ENCODE measurements around the gene LNP1. TPM values are rescaled to one million over a fixed set of nuclear protein-coding genes. Genes with fewer than 3 reads are reported as not detected.

Gene LNP1
- total RNA-seq, 6 donors from 2014 or later, result 1.4 to 5.2 (median 2.1) TPM

DNA sequence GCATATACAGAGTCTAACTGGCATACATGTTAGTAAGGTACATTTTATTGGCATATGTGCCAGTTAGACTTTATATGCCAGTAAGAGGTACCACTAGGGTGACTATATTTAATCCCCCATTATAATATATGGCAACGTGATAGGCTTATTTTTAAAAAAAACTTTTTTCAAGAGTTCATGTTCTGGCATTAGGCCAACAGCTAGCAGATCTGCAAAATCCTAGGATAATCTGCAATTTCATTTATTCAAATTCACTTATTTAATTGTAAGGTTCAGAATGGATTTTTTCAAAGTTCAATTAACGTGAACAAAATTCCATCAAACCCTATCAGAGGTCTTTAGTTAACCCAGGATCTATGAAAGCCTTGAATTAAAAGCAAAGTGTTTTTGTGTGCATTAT, 34.9 kb upstream of the LNP1 start:
- TF ChIP-seq POLR2AphosphoS5 (IDR thresholded peaks at IDR 0.05) (no peak), EP300 (IDR thresholded peaks at IDR 0.05) (no peak), POLR2A (IDR thresholded peaks at IDR 0.05) (no peak)
- TF ChIP-seq, protein P1, sequence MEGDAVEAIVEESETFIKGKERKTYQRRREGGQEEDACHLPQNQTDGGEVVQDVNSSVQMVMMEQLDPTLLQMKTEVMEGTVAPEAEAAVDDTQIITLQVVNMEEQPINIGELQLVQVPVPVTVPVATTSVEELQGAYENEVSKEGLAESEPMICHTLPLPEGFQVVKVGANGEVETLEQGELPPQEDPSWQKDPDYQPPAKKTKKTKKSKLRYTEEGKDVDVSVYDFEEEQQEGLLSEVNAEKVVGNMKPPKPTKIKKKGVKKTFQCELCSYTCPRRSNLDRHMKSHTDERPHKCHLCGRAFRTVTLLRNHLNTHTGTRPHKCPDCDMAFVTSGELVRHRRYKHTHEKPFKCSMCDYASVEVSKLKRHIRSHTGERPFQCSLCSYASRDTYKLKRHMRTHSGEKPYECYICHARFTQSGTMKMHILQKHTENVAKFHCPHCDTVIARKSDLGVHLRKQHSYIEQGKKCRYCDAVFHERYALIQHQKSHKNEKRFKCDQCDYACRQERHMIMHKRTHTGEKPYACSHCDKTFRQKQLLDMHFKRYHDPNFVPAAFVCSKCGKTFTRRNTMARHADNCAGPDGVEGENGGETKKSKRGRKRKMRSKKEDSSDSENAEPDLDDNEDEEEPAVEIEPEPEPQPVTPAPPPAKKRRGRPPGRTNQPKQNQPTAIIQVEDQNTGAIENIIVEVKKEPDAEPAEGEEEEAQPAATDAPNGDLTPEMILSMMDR (IDR thresholded peaks at IDR 0.05), result no peak
- Histone ChIP-seq H3K9me3 (no peaks in the 10 kb centered on the region), H3K27ac (no peak overlapping the region), H3K27me3 (no peaks in the 10 kb centered on the region), H3K36me3 (peaks cover 0 to 74% (median 37%) of the 10 kb centered on the region in 4 donors), H3K4me1 (no peaks in the 10 kb centered on the region), H3K4me3 (no peak overlapping the region)
- WGBS, 2 donors, result 71 to 88% methylated on average over 2 of the region's 2 CpGs
- ATAC-seq (ENCODE audit: low FRiP score in 2 of 2), result no peak
- DNase-seq, result no peak

DNA sequence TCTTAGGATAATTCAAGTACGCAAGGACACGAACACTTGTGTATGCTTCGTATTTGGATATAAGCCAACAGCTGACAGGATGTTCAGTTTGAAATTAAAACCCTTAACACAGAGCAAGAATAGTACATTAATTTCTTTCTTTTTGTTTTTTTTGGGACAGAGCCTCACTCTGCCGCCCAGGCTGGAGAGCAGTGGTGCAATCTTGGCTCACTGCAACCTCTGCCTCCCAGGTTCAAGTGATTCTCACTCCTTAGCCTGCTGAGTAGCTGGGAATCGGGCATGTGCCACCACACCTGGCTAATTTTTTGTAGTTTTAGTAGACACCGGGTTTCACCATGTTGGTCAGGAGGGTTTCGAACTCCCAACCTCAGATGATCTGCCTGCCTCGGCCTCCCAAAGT, 32.9 kb upstream of the LNP1 start:
- no peak for DNase-seq
- TF ChIP-seq POLR2AphosphoS5 (IDR thresholded peaks at IDR 0.05), result no peak
- TF ChIP-seq, protein P1 (IDR thresholded peaks at IDR 0.05), result no peak

DNA sequence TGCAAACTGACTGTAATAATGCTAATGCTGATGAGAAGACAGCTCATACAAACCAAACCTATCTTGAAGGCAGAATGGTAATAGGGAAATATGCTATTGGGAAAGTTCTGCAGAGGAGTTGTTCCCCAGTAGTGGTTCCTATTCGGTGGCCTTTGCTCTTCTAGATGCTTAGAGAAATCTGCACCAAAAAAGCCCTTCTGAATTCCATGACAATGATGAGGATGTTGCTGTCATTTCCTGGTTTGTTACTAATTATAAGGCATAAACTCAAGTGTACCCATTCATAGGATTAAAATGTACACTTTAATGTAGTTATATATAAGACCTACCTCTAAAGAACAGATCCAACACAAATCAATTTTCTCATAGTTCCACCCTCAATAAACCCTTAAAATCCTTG, 30.6 kb upstream of the LNP1 start:
- Histone ChIP-seq H3K27me3 (no peaks in the 10 kb centered on the region), H3K4me3 (no peak overlapping the region), H3K4me1 (no peaks in the 10 kb centered on the region), H3K9me3 (no peaks in the 10 kb centered on the region), H3K27ac (no peak overlapping the region), H3K36me3 (peaks cover 5 to 79% (median 35%) of the 10 kb centered on the region in 4 donors)
- DNase-seq (no peak), ATAC-seq (ENCODE audit: low FRiP score in 2 of 2) (no peak)
- WGBS, 2 donors, result 92 to 94% methylated on average over 1 of the region's 1 CpG
- TF ChIP-seq POLR2AphosphoS5 (IDR thresholded peaks at IDR 0.05) (no peak), EP300 (IDR thresholded peaks at IDR 0.05) (no peak), POLR2A (IDR thresholded peaks at IDR 0.05) (no peak)
- TF ChIP-seq, protein P1 (IDR thresholded peaks at IDR 0.05), result no peak

More for the DNA sequence above, 32.9 kb upstream of the LNP1 start:
- 67 to 89% methylated on average over 8 of the region's 8 CpGs for WGBS, 2 donors
- Histone ChIP-seq H3K4me1 (no peaks in the 10 kb centered on the region), H3K36me3 (peaks cover 5 to 81% (median 39%) of the 10 kb centered on the region in 4 donors), H3K27me3 (no peaks in the 10 kb centered on the region), H3K9me3 (no peaks in the 10 kb centered on the region), H3K27ac (no peak overlapping the region), H3K4me3 (no peak overlapping the region)
- no peak for ATAC-seq (ENCODE audit: low FRiP score in 2 of 2)

DNA sequence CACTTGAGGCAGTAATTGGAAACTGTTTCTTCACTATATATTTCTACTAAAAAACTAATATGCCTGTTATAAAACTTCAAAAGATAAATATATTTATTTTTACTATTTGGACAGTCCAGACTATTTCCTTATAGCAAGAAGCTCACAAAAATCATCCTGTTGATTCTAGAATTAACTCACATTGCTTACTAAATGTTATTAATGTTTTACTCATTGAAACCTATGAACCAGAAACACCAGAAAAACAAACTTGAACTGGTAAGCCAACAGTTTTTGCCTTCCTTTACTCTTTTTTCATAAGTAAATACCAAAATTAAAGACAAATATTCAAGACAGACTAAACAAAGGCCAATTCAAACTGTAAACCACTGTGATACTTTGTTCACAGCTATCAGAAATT, 26.8 kb upstream of the LNP1 start:
- TF ChIP-seq POLR2AphosphoS5 (IDR thresholded peaks at IDR 0.05) (no peak), EP300 (IDR thresholded peaks at IDR 0.05) (no peak), POLR2A (IDR thresholded peaks at IDR 0.05) (no peak)
- TF ChIP-seq, protein P1 (IDR thresholded peaks at IDR 0.05), result no peak
- H3K4me3 ChIP-seq, result no peak overlapping the region
- no peaks in the 10 kb centered on the region for H3K4me1 ChIP-seq
- DNase-seq (no peak), ATAC-seq (ENCODE audit: low FRiP score in 2 of 2) (no peak)
- no peaks in the 10 kb centered on the region for H3K27me3 ChIP-seq
- H3K36me3 ChIP-seq, result peaks cover 15 to 77% (median 40%) of the 10 kb centered on the region in 4 donors
- H3K9me3 ChIP-seq, result no peaks in the 10 kb centered on the region
- H3K27ac ChIP-seq, result no peak overlapping the region

DNA sequence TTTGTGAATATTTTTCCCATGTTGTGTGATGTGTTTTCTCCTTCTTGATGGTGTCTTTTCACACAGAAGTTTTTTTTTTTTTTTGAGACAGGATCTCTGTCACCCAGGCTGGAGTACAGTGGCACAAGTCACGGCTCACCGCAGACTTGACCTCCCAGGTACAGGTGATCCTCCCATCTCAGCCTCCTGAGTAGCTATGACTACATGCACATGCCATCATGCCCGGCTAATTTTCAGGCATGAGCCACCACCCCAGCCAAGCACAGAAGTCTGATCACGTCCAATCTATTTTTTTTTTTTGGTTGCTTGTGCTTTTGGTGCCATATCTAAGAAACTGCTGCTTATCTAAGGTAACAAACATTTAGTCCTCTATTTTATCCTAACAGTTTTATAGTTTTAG, 25.0 kb upstream of the LNP1 start:
- no peak for TF ChIP-seq EP300 (IDR thresholded peaks at IDR 0.05)
- no peak for TF ChIP-seq POLR2A (IDR thresholded peaks at IDR 0.05)
- TF ChIP-seq POLR2AphosphoS5 (IDR thresholded peaks at IDR 0.05), result no peak
- TF ChIP-seq, protein P1 (IDR thresholded peaks at IDR 0.05), result no peak
- Histone ChIP-seq H3K36me3 (peaks cover 15 to 81% (median 43%) of the 10 kb centered on the region in 4 donors), H3K4me3 (no peak overlapping the region), H3K27ac (no peak overlapping the region), H3K9me3 (no peaks in the 10 kb centered on the region), H3K4me1 (no peaks in the 10 kb centered on the region), H3K27me3 (no peaks in the 10 kb centered on the region)
- DNase-seq (no peak), ATAC-seq (ENCODE audit: low FRiP score in 2 of 2) (no peak)
- 94 to 98% methylated on average over 4 of the region's 4 CpGs for WGBS, 2 donors
